GM12878 (cell line): ENCODE results near the gene RASAL3.

Experiments
- KDM1A ChIP-seq: fragments of 200-600 bp; sonication (generic); IDR thresholded peaks from 2 replicates; pipeline ENCODE4 v1.6.1; 2016; ENCODE audit warnings: borderline replicate concordance
- POLR2A ChIP-seq: IDR thresholded peaks from 2 replicates; pipeline ENCODE4 v1.6.1; 2011; ENCODE audit warnings: low read depth, mild to moderate bottlenecking, low read length
- SREBF2 ChIP-seq: IDR thresholded peaks from 2 replicates; pipeline ENCODE4 v1.6.1; 2012; ENCODE audit warnings: mild to moderate bottlenecking, low read length
- TF ChIP-seq, protein P1 (sequence below), 3 experiments: IDR thresholded peaks in 2 of 3; conservative IDR thresholded peaks in 1 of 3; 2 replicates each; pipeline ENCODE4 v1.5.1; 2011; ENCODE audit warnings: low read depth in 3 of 3, low read length in 3 of 3, mild to moderate bottlenecking in 3 of 3, control low read depth in 2 of 3, moderate library complexity in 2 of 3, inconsistent platforms in 1 of 3, mixed read lengths in 1 of 3; ENCODE audit not compliant: control insufficient read depth in 2 of 3, insufficient read depth in 1 of 3; ENCODE audit errors: extremely low read depth in 1 of 3

DNA sequence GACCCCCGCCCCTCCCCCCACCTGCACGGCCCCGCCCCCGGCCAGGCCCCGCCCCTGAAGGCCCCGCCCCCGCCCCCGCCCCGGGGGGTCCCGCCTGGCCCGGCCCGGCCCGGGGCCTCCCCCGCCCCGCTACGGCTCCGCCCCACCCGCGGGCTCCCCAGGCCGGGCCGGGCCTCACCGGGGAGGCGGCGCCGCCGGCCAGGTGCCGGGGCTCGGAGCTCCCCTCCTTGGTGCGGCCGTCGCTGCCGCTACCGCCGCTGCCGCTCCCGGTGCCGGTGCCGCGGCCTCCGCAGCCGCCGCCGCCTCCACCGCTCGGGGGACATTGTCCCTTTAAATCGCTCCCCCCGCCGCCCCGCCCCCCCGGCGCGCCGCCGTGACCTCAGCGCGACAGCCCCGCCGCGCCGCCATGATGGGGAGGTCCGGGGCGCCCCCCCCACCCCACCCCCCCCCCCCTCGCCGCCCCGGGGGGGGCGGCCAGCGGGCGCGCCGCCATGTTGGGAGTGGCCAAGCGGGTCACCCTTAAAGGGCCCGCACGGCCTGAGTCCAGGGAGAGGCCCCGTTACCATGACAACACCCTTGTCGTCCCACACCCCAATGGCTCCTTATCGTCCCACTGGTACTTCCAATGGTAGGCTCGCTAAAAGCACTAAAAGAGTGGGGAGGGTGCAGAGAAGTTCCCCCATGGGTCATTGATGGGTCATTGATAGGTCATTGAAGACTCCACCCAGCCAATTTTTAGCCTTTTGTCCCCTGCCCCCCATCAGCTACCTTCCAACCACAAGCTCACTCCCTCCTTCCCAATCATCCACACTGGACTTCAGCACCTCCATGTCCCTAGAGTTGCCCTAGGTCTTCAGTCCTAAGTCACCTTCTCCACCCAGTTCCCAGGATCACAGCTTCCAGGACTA, 14.5 kb downstream of the RASAL3 start, which contains the start of gene WIZ:
- TF ChIP-seq SREBF2, result no peak
- peak; percentile 52 for TF ChIP-seq POLR2A
- no peak for TF ChIP-seq KDM1A
- TF ChIP-seq, protein P1, sequence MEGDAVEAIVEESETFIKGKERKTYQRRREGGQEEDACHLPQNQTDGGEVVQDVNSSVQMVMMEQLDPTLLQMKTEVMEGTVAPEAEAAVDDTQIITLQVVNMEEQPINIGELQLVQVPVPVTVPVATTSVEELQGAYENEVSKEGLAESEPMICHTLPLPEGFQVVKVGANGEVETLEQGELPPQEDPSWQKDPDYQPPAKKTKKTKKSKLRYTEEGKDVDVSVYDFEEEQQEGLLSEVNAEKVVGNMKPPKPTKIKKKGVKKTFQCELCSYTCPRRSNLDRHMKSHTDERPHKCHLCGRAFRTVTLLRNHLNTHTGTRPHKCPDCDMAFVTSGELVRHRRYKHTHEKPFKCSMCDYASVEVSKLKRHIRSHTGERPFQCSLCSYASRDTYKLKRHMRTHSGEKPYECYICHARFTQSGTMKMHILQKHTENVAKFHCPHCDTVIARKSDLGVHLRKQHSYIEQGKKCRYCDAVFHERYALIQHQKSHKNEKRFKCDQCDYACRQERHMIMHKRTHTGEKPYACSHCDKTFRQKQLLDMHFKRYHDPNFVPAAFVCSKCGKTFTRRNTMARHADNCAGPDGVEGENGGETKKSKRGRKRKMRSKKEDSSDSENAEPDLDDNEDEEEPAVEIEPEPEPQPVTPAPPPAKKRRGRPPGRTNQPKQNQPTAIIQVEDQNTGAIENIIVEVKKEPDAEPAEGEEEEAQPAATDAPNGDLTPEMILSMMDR (IDR thresholded peaks at IDR 0.05 in 2 of 3, conservative IDR thresholded peaks at IDR 0.05 in 1 of 3; ENCODE audit: control insufficient read depth in 2 of 3, extremely low read depth in 1 of 3, insufficient read depth in 1 of 3, low read depth in 3 of 3, low read length in 3 of 3), result no peak
